GM19452 (cell line): Measurements from ENCODE around the gene ANKRD61.
"Not testable (repeated sequence)": the region's sequence is repeated elsewhere in the genome, so short reads cannot be mapped to it uniquely, and the experiment has no call there.

ENCODE experiments used
- ATAC-seq: cut with Tn5 transposase; IDR thresholded peaks from one replicate; pipeline ENCODE4 v1.9.1; 2021; ENCODE audit not compliant: unreplicated experiment

The ANKRD61 gene

DNA sequence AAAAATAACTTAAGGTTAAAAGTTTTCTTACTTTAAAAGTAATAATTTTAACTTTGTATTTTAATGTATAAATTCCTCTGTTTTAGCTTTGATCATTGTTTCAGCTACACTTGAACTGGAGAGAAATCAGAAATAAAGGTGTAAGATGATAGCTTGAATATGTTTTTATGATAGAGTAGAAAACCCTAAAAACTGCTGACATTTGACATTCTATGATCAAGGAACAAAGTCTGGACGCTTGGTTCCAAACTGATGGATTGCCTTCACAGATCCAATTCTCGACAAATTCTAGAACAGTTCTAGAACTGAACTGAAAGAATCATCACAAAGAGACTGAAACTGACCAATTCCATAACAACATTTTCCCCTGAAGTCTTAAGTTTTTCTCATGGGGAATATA lies at the start of gene ANKRD61:
Gene ANKRD61 (plus strand): TSS at position 389 of the 400 bp plus-strand sequence. CDS start 0 bp downstream, at position 389.
- no peak for ATAC-seq

- ATAC-seq, result not testable (repeated sequence)
These were observed 44.1 kb upstream of the ANKRD61 start for GRCh38 chr7:5987061-5987460.

DNA sequence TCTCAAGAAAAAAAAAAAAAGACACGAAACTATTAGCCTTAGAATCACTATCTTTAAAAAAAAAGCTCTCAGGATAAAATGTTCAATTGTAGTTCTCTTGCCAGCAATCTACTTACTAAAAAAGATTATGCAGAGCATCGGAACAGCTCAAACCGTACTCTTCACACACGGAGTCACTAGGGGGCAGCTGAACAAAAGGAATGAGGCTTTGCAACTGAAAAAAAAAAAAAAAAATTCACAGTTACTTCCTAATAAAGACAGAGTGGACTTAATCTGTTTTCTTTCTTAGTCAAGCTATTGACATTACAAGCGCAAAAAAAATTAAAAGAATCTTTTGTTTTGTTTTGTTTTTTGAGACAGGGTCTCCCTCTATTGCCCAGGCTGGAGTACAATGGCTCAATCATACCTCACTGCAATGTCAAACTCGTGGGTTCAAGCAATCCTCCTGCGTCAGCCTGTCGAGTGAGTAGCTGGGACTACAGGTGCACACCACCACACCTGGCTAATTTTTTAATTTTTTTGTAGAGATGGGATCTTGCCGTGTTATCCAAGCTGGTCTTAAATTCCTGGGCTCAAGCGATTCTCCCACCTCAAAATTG lies 33.9 kb upstream of the ANKRD61 start:
- no peak for ATAC-seq

GRCh38 chr7:6007386-6007785 lies 23.8 kb upstream of the ANKRD61 start:
- no peak for ATAC-seq

DNA sequence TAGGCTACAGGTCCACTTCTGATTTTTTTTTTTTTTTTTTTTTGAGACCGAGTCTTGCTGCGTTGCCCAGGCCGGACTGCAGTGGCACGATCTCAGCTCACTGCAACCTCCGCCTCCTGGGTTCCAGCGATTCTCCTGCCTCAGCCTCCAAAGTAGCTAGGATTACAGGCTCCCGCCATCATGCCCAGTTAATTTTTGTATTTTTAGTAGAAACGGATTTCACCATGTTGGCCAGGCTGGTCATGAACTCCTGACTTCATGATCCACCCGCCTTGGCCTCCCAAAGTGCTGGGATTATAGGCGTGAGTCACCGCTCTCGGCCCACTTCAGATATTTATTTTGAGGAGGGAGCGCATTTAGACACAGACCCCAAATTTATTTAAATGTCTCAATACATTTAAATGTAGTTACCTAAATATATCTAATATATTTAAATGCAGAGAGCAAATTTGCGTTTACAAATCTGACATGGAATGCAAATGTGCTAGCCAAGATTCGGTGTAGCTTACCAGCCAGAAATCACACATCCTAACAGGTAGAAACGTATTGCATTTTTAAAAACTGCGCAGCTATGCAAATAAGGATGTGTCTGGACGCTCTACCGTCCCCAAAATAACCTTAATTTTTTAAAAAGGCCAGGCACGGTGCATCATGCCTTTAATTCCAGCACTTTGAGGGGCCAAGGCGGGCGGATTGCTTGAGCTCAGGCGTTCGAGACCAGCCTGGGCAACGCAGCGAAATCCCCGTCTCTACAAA lies 23.2 kb upstream of the ANKRD61 start:
- ATAC-seq, result not testable (repeated sequence)

GRCh38 chr7:6008668-6009611 lies 22.2 kb upstream of the ANKRD61 start, which contains the start of the genes AIMP2 and PMS2:
AIMP2 (plus strand) TSS chr7:6009272; CDS start chr7:6009364, 92 bp downstream.
PMS2 (minus strand) TSS chr7:6009049; CDS start chr7:6009019, 30 bp downstream.
- peak; percentile 95 for ATAC-seq

GRCh38 chr7:6010370-6010769 lies 20.8 kb upstream of the ANKRD61 start:
- not testable (repeated sequence) for ATAC-seq

GRCh38 chr7:6011541-6011940 lies 19.6 kb upstream of the ANKRD61 start:
- ATAC-seq, result no peak

DNA sequence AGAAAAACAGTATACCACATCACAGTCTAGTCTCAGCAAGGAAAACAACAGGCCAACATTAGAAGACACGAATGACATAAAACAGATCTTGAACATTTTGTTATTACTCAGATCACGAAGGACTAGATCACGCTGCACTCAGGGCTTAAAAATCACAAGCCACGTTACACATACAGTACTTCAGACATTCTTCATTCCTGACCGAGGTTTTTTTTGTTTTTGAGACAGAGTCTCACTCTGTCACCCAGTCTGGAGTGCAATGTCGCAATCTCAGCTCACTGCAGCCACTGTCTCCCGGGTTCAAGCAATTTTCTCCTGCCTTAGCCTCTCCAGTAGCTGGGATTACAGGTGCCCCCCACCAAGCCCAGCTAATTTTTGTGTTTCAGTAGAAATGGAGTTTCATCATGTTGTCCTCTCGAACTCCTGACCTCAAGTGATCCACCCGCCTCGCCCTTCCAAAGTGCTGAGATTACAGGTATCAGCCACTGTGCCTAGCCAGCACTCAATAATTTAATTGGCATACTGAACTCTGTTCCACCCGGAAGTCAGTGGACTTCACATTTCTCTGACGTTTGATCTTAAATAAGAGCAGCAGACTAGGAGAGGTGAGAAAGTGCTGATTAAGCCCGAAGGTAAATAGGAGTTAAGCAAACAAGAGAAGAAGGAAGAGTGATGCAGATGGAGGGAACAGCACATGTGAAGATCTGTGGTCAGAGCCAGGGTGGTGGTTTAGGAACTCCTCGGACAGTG lies 18.6 kb upstream of the ANKRD61 start:
- no peak for ATAC-seq

DNA sequence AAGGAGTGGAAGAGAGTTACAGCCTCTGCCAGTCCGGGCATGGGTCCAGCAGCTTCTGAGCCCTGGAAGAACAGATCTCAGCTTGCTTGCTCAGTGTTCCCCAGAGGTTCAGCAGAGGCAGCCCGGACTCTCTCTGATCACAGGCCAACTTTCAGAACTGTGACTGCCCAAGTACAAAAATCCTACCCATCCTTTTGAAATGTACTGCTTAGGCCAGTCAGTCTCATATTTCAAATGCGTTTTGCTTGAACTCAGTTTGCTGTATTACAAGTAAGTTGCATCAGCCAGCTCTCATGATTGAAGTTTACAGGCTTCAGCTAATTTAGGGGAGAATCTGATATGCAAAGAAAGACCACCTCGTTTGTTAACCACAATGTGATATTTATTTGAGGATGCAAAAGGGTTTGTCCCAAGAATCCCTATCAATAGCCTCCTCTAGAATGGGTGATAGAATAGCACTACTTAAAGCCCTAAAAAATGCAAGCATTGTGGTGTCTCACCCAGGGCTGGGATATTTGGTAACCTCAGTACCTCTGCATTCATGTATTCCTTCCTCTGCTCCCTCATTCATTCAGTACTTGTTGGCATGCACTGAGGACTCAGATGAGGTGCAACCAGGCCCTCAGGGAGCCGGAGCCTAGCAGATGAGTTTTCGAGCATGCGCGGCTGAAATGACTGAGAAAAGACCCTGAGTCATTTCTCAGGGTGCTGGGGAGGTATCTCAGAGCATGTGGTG lies 15.1 kb upstream of the ANKRD61 start:
- ATAC-seq, result no peak

DNA sequence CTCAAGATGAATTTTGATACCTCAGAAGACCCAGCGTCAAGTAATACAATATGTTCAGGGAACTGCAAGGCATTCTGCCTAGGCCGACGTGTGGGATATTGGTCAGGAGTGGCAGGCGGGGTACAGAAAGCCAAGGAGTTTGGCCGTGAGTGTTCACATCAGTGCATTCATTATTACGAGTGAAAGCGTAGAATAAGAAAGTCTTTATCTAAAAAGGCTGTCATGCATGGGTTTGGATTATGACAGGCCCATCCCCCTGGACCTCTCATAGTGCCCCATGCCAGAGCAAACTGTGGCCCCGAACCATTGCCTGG lies 14.6 kb upstream of the ANKRD61 start:
- no peak for ATAC-seq

GRCh38 chr7:6020371-6021286 lies 10.5 kb upstream of the ANKRD61 start:
- ATAC-seq, result no peak

- ATAC-seq, result no peak
These were observed 8.5 kb upstream of the ANKRD61 start for GRCh38 chr7:6022707-6023106.

DNA sequence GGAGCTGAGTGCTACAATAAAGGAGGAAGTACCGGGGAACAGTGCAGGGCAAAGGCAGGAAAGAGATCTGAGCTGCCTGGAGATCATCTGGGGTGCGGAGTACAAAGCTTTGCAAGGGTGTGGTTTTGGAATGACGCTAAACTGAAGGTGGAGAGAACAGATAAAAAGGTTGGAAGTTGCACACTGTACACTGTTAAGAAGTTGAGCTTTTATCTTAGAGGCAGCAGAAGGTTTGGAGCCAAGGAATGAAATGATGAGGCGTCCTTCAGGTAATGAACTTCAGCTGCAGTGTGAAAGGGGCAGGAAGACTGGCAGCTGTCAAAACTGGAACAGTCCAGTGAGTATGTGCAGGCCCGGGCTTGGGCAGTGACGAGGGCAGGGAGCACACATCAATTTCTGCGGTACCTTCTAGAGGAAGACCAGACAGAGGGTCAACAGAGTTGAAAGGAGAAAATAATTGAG lies 7.2 kb upstream of the ANKRD61 start:
- ATAC-seq, result no peak

DNA sequence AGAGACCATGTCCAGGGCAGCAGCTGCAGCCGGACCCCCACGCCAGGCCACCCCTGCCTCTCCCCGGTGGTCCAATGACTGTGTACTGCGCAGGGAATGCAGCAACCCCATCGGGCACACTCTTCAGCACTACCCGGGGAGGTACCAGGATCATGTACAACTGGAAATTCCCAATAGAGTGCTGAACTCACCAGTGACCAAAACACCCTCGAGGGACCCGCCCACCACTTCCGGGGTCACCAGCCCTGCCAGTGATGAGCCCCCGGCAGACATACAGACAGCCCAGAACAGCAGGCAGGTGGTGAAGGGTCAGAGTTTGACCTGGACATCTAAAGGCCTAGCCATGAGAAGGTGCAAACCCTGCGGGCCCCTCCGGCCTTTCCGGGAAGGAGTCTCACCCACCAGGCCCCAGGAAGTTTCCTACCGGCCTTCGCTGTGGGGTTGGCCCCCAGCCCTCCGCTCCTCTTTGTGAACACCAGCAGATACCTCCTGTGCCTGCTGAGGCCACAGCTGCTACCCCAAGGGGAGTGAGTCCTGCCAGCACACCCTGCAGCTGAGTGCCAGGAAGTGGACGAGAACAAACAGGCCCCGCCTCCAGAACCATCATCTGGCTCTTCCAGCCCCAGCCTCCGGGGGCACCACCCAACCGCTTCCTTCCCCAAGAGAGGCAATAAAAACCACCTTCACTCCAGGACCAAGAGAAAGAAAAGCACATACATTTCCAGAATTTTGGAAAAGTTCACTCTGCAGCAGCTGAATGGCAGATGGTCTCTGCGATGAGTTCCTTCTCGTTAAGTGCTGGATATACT lies 5.0 kb upstream of the ANKRD61 start:
- ATAC-seq, result peak; percentile 86

DNA sequence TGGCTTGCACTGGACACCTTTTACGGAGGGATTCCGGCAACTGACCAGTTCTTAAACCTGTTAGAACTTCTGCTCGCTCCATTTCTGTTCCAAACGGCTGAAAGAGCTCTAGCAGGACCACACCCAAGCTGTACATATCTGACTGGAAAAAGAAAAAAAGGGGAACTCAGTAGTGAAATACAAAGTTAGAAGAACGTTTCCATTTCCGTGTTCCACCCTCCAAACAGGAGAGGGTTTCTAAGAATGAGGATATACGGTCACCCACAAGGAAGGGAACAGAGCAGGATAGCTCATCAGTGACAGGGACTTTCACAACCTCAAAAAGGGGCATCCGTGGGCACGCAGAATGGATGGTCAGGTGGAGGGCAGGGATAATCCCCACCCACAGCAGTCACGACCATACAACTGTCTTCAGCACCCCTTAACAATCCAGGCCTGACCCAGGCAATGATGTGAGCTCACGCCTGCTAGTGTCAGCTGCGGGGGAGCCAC lies 4.3 kb upstream of the ANKRD61 start:
- ATAC-seq, result no peak

- ATAC-seq, result no peak
These were observed 3.3 kb upstream of the ANKRD61 start for GRCh38 chr7:6027806-6028365.

GRCh38 chr7:6028563-6028962 lies 2.6 kb upstream of the ANKRD61 start:
- no peak for ATAC-seq
